Transverse colon (tissue), 4 donors: ENCODE measurements around the gene VAV2.

Experiments used
- CTCF ChIP-seq, 5 experiments: fragments of 200-600 bp in 3 of 5; fragments of 450-650 bp in 2 of 5; sonication (generic) in 3 of 5; IDR thresholded peaks; 1 replicate in 2 of 5; 2 replicates in 3 of 5; pipeline ENCODE4 v1.5.1; 2016 to 2017; ENCODE audit warnings: antibody characterized with exemption in 5 of 5, inconsistent platforms in 3 of 5, mild to moderate bottlenecking in 2 of 5, moderate library complexity in 1 of 5
- EP300 ChIP-seq: sonication (generic); formaldehyde crosslinking; IDR thresholded peaks from one replicate; pipeline ENCODE4 v1.6.1; 2017; ENCODE audit warnings: antibody characterized with exemption, low read depth
- POLR2A ChIP-seq: fragments of 450-650 bp; IDR thresholded peaks from one replicate; pipeline ENCODE4 v1.6.1; 2016; ENCODE audit warnings: antibody characterized with exemption, mild to moderate bottlenecking, moderate library complexity
- POLR2AphosphoS5 ChIP-seq, 3 donors: sonication (generic); formaldehyde crosslinking; IDR thresholded peaks; one replicate each; pipeline ENCODE4 v1.6.1; 2016; ENCODE audit warnings: antibody characterized with exemption in 3 of 3

GRCh38 chr9:133979921-133980863 lies 11.9 kb downstream of the VAV2 start:
- no peak for TF ChIP-seq CTCF (IDR thresholded peaks at IDR 0.05)
- no peak for TF ChIP-seq POLR2AphosphoS5 (IDR thresholded peaks at IDR 0.05)
- no peak for TF ChIP-seq POLR2A
- no peak for TF ChIP-seq EP300
